BLaER1 (cell line): ENCODE data around the gene SUSD4.

ENCODE experiments used
- H3K27ac ChIP-seq: shearing (Covaris generic); formaldehyde crosslinking; 2 replicates; pipeline ENCODE4 v1.8.1; 2022
- H3K27me3 ChIP-seq: shearing (Covaris generic); formaldehyde crosslinking; 2 replicates; pipeline ENCODE4 v1.8.1; 2022
- H3K36me3 ChIP-seq: shearing (Covaris generic); formaldehyde crosslinking; 2 replicates; pipeline ENCODE4 v1.8.1; 2022
- H3K4me1 ChIP-seq: shearing (Covaris generic); formaldehyde crosslinking; 2 replicates; pipeline ENCODE4 v1.8.1; 2022
- H3K4me2 ChIP-seq: shearing (Covaris generic); formaldehyde crosslinking; 2 replicates; pipeline ENCODE4 v1.8.1; 2022
- H3K4me3 ChIP-seq: shearing (Covaris generic); formaldehyde crosslinking; 2 replicates; pipeline ENCODE4 v1.8.1; 2022
- H3K9ac ChIP-seq: shearing (Covaris generic); formaldehyde crosslinking; 2 replicates; pipeline ENCODE4 v1.8.1; 2022
- H3K9me3 ChIP-seq: shearing (Covaris generic); formaldehyde crosslinking; 2 replicates; pipeline ENCODE4 v1.8.1; 2022
- H4K20me1 ChIP-seq: shearing (Covaris generic); formaldehyde crosslinking; 2 replicates; pipeline ENCODE4 v1.8.1; 2022
- Cebpa-rat ChIP-seq: shearing (Covaris generic); IDR thresholded peaks from 2 replicates; pipeline ENCODE4 v1.8.1; 2022

SUSD4 gene

GRCh38 chr1:223227486-223228196, 136.3 kb downstream of the SUSD4 start:
- H3K4me1 ChIP-seq, result no peaks in the 10 kb centered on the region
- no peak for TF ChIP-seq Cebpa-rat

GRCh38 chr1:223227031-223227430, 136.9 kb downstream of the SUSD4 start:
- no peak overlapping the region for H3K4me3 ChIP-seq
- H3K9me3 ChIP-seq, result no peaks in the 10 kb centered on the region
- TF ChIP-seq Cebpa-rat, result no peak
- no peak overlapping the region for H3K27ac ChIP-seq
- H4K20me1 ChIP-seq, result no peaks in the 10 kb centered on the region
- H3K9ac ChIP-seq, result no peak overlapping the region
- no peaks in the 10 kb centered on the region for H3K27me3 ChIP-seq
- no peaks in the 10 kb centered on the region for H3K4me1 ChIP-seq
- no peaks in the 10 kb centered on the region for H3K36me3 ChIP-seq
- H3K4me2 ChIP-seq, result no peak overlapping the region

More at GRCh38 chr1:223227486-223228196, 136.3 kb downstream of the SUSD4 start:
- Histone ChIP-seq H3K9ac (no peak overlapping the region), H3K4me3 (no peak overlapping the region), H3K4me2 (no peak overlapping the region), H3K36me3 (no peaks in the 10 kb centered on the region), H4K20me1 (no peaks in the 10 kb centered on the region), H3K9me3 (no peaks in the 10 kb centered on the region), H3K27me3 (no peaks in the 10 kb centered on the region), H3K27ac (no peak overlapping the region)

- no peak overlapping the region for H3K27ac ChIP-seq
- H3K4me1 ChIP-seq, result no peaks in the 10 kb centered on the region
- H3K4me3 ChIP-seq, result no peak overlapping the region
- H3K9me3 ChIP-seq, result no peaks in the 10 kb centered on the region
- H4K20me1 ChIP-seq, result no peaks in the 10 kb centered on the region
- no peak overlapping the region for H3K9ac ChIP-seq
- H3K36me3 ChIP-seq, result no peaks in the 10 kb centered on the region
- no peaks in the 10 kb centered on the region for H3K27me3 ChIP-seq
- TF ChIP-seq Cebpa-rat, result no peak
- no peak overlapping the region for H3K4me2 ChIP-seq
Measured at GRCh38 chr1:223226271-223226670, 137.7 kb downstream of the SUSD4 start.

- Histone ChIP-seq H4K20me1 (no peaks in the 10 kb centered on the region), H3K27me3 (no peaks in the 10 kb centered on the region), H3K36me3 (no peaks in the 10 kb centered on the region), H3K9ac (no peak overlapping the region), H3K4me1 (no peaks in the 10 kb centered on the region), H3K9me3 (no peaks in the 10 kb centered on the region), H3K4me3 (no peak overlapping the region), H3K4me2 (no peak overlapping the region), H3K27ac (no peak overlapping the region)
- TF ChIP-seq Cebpa-rat, result no peak
Measured at GRCh38 chr1:223225481-223225880, 138.5 kb downstream of the SUSD4 start.

GRCh38 chr1:223225061-223225460, 138.9 kb downstream of the SUSD4 start:
- Histone ChIP-seq H3K27ac (no peak overlapping the region), H3K4me2 (no peak overlapping the region), H3K4me3 (no peak overlapping the region), H3K4me1 (no peaks in the 10 kb centered on the region), H4K20me1 (no peaks in the 10 kb centered on the region), H3K36me3 (no peaks in the 10 kb centered on the region), H3K27me3 (no peaks in the 10 kb centered on the region), H3K9ac (no peak overlapping the region), H3K9me3 (peaks cover 2% of the 10 kb centered on the region; the same call in 1 of the 2 replicates)
- TF ChIP-seq Cebpa-rat, result no peak

- no peak overlapping the region for H3K9ac ChIP-seq
- H4K20me1 ChIP-seq, result no peaks in the 10 kb centered on the region
- TF ChIP-seq Cebpa-rat, result no peak
- H3K36me3 ChIP-seq, result no peaks in the 10 kb centered on the region
- H3K4me1 ChIP-seq, result no peaks in the 10 kb centered on the region
- H3K27me3 ChIP-seq, result no peaks in the 10 kb centered on the region
- no peak overlapping the region for H3K4me3 ChIP-seq
- peaks cover 7% of the 10 kb centered on the region for H3K9me3 ChIP-seq
- H3K27ac ChIP-seq, result no peak overlapping the region
- no peak overlapping the region for H3K4me2 ChIP-seq
Measured at GRCh38 chr1:223224465-223224864, 139.5 kb downstream of the SUSD4 start.

GRCh38 chr1:223223091-223223995, 140.6 kb downstream of the SUSD4 start:
- no peak for TF ChIP-seq Cebpa-rat
- no peaks in the 10 kb centered on the region for H3K27me3 ChIP-seq
- no peak overlapping the region for H3K9ac ChIP-seq
- no peak overlapping the region for H3K4me2 ChIP-seq
- H3K4me3 ChIP-seq, result no peak overlapping the region
- H4K20me1 ChIP-seq, result no peaks in the 10 kb centered on the region
- no peaks in the 10 kb centered on the region for H3K36me3 ChIP-seq
- H3K4me1 ChIP-seq, result no peaks in the 10 kb centered on the region
- no peak overlapping the region for H3K27ac ChIP-seq
- peaks cover 19% of the 10 kb centered on the region for H3K9me3 ChIP-seq

- TF ChIP-seq Cebpa-rat, result no peak
- Histone ChIP-seq H3K9ac (no peak overlapping the region), H3K9me3 (peaks cover 23% of the 10 kb centered on the region), H3K4me2 (no peak overlapping the region), H3K27ac (no peak overlapping the region), H3K4me3 (no peak overlapping the region), H3K4me1 (no peaks in the 10 kb centered on the region), H4K20me1 (no peaks in the 10 kb centered on the region), H3K27me3 (no peaks in the 10 kb centered on the region), H3K36me3 (no peaks in the 10 kb centered on the region)
Measured at GRCh38 chr1:223222377-223222776, 141.6 kb downstream of the SUSD4 start.

- Histone ChIP-seq H3K9ac (no peak overlapping the region), H4K20me1 (no peaks in the 10 kb centered on the region), H3K4me1 (no peaks in the 10 kb centered on the region), H3K9me3 (peaks cover 23% of the 10 kb centered on the region), H3K27me3 (no peaks in the 10 kb centered on the region), H3K4me2 (no peak overlapping the region), H3K27ac (no peak overlapping the region), H3K4me3 (no peak overlapping the region), H3K36me3 (no peaks in the 10 kb centered on the region)
- TF ChIP-seq Cebpa-rat, result no peak
Measured at GRCh38 chr1:223221686-223222085, 142.3 kb downstream of the SUSD4 start.
